ENCODE measurements around the gene MEDAG. TPM values are rescaled to one million over a fixed set of nuclear protein-coding genes. Genes with fewer than 3 reads are reported as not detected.

Gene MEDAG
- total and polyA plus RNA-seq, 2 donors (not counting 3 experiments of a cell fraction or from before 2014, with no cell fraction given): 27.2 TPM

- FAIRE-seq: no peak
- no peak overlapping the region for H3K9ac ChIP-seq (replicated peaks; ENCODE audit: extremely low read depth, insufficient read depth, low read length)
- H3K36me3 ChIP-seq (ENCODE audit: control insufficient read depth in 2 of 2, extremely low read depth in 1 of 2, insufficient read depth in 2 of 2, low read length in 2 of 2): no peaks in the 10 kb centered on the region
- ChIA-PET CTCF (interaction anchor here (1.3 kb wide), 1 partner anchor 13 kb away, joined by 3 read pairs; no protein-coding TSS in a partner anchor), POLR2A (no interaction called here)
- dilution Hi-C loops (cut with MboI; ENCODE audit: extremely low pct_ligation_motif_present, low sequenced_read_pairs) (no loop called here), intact Hi-C loops (cut with micrococcal nuclease) (no loop called here)
- H3K4me3 ChIP-seq (replicated peaks in 1 of 3; ENCODE audit: insufficient read depth in 1 of 3, low read depth in 1 of 3, low read length in 3 of 3): no peak overlapping the region
- H3K9me3 ChIP-seq (replicated peaks; ENCODE audit: control insufficient read depth, insufficient read depth, low read length): no peaks in the 10 kb centered on the region
- no peak overlapping the region for H3K27ac ChIP-seq (ENCODE audit: insufficient read depth, low read depth, low read length)
- no TSS peak for BruUV-seq (replicated peaks)
- no peak for TF ChIP-seq CTCF (IDR thresholded peaks at IDR 0.05; ENCODE audit: extremely low read depth in 1 of 2, insufficient read depth in 1 of 2, low read depth in 1 of 2, low read length in 2 of 2)
- TF ChIP-seq GATA2 (IDR thresholded peaks at IDR 0.05; ENCODE audit: insufficient read depth, insufficient read length, low read depth, low read length): no peak
- no peak for TF ChIP-seq EZH2 (IDR thresholded peaks at IDR 0.05; ENCODE audit: borderline replicate concordance, low read depth, low read length, severe bottlenecking)
- TF ChIP-seq FOS (IDR thresholded peaks at IDR 0.05; ENCODE audit: borderline replicate concordance, insufficient read depth, low read length): no peak
- no peak for TF ChIP-seq POLR2A (IDR thresholded peaks at IDR 0.05; ENCODE audit: low read depth, low read length)
- TF ChIP-seq JUN (IDR thresholded peaks at IDR 0.05; ENCODE audit: borderline replicate concordance, insufficient read depth, insufficient read length, low read depth): no peak
- no peak for TF ChIP-seq MYC (IDR thresholded peaks at IDR 0.05; ENCODE audit: low read depth, low read length)
- TF ChIP-seq, protein P1, sequence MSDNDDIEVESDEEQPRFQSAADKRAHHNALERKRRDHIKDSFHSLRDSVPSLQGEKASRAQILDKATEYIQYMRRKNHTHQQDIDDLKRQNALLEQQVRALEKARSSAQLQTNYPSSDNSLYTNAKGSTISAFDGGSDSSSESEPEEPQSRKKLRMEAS (IDR thresholded peaks at IDR 0.05; ENCODE audit: insufficient read depth, insufficient read length): no peak
- TF ChIP-seq POLR2AphosphoS5 (IDR thresholded peaks at IDR 0.05; ENCODE audit: insufficient read depth, low read depth, low read length): no peak
- H4K20me1 ChIP-seq (replicated peaks; ENCODE audit: control insufficient read depth, extremely low read depth, insufficient read depth, low read length): no peaks in the 10 kb centered on the region
- H3K79me2 ChIP-seq (ENCODE audit: control insufficient read depth, insufficient read depth, low read length): no peaks in the 10 kb centered on the region
- peaks cover 30 to 41% of the 10 kb centered on the region in 2 experiments for H3K27me3 ChIP-seq (ENCODE audit: control insufficient read depth in 2 of 2, insufficient read depth in 2 of 2, low read length in 2 of 2)
- no peak for DNase-seq (ENCODE audit: low read depth, low spot score)
- no peak overlapping the region for H3K4me2 ChIP-seq (ENCODE audit: insufficient read depth, low read length)
- H3K9me1 ChIP-seq (replicated peaks; ENCODE audit: control insufficient read depth, extremely low read depth, insufficient read depth, low read length): no peaks in the 10 kb centered on the region
- H2AFZ ChIP-seq (ENCODE audit: low read depth, low read length): no peak overlapping the region
- H3K4me1 ChIP-seq (ENCODE audit: control insufficient read depth, extremely low read depth, insufficient read depth, low read length): no peaks in the 10 kb centered on the region
Observed at GRCh38 chr13:30936971-30937370, 30.9 kb downstream of the MEDAG start.

All from endothelial cell of umbilical vein (primary cell).